ENCODE measurements around the gene DLG4. TPM values are rescaled to one million over a fixed set of nuclear protein-coding genes. Genes with fewer than 3 reads are reported as not detected.

Gene DLG4
- total RNA-seq, 2 experiments from 2014 or later = 10.2 to 11.0 TPM

GRCh38 chr17:7215652-7216180 lies 3.9 kb downstream of the DLG4 start:
- no peaks in the 10 kb centered on the region for H3K27me3 ChIP-seq (ENCODE audit: control insufficient read depth in 1 of 2, insufficient read depth in 2 of 2, low read length in 2 of 2)
- intact Hi-C loops (cut with DNase I, micrococcal nuclease) = loop anchor here in 1 of 2 experiments (5.0 kb wide), 1 partner anchor 37 kb away; the partner anchor contains the start of genes CTDNEP1 and ELP5
- no peaks in the 10 kb centered on the region for H3K36me3 ChIP-seq (ENCODE audit: insufficient read depth, low read length)
- H3K27ac ChIP-seq (ENCODE audit: low read depth in 1 of 2, low read length in 2 of 2) = peak overlapping the region; percentile 85 to 99
- TF ChIP-seq, protein P1, sequence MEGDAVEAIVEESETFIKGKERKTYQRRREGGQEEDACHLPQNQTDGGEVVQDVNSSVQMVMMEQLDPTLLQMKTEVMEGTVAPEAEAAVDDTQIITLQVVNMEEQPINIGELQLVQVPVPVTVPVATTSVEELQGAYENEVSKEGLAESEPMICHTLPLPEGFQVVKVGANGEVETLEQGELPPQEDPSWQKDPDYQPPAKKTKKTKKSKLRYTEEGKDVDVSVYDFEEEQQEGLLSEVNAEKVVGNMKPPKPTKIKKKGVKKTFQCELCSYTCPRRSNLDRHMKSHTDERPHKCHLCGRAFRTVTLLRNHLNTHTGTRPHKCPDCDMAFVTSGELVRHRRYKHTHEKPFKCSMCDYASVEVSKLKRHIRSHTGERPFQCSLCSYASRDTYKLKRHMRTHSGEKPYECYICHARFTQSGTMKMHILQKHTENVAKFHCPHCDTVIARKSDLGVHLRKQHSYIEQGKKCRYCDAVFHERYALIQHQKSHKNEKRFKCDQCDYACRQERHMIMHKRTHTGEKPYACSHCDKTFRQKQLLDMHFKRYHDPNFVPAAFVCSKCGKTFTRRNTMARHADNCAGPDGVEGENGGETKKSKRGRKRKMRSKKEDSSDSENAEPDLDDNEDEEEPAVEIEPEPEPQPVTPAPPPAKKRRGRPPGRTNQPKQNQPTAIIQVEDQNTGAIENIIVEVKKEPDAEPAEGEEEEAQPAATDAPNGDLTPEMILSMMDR (IDR thresholded peaks at IDR 0.05) = no peak
- no peak overlapping the region for H3K4me3 ChIP-seq (ENCODE audit: low read length)
- peaks cover 73% of the 10 kb centered on the region for H3K4me1 Mint-ChIP-seq (ENCODE audit: low read depth)
- ATAC-seq (ENCODE audit: poor library complexity) (no peak), DNase-seq (peak in 4 of 14 experiments; percentile 21 to 64 (median 46))
- H3K27ac Mint-ChIP-seq = peak overlapping the region; percentile 93
- no peaks in the 10 kb centered on the region for H3K9me3 ChIP-seq (ENCODE audit: control insufficient read depth in 1 of 2, insufficient read depth in 1 of 2, low read length in 2 of 2)
- ChIA-PET POLR2A (interaction anchor here (0.9 to 13.1 kb wide), 2 partner anchors 22 to 471 kb away, joined by 3 to 234 read pairs; partner anchors contain the start of genes DVL2, GABARAP, PHF23 and TP53), CTCF (interaction anchor here (2.7 kb wide), 1 partner anchor 10 kb away, joined by 13 read pairs; no protein-coding TSS in a partner anchor)
- H3K9me3 Mint-ChIP-seq = no peaks in the 10 kb centered on the region
- H3K4me3 Mint-ChIP-seq = peak overlapping the region; percentile 93
- H3K36me3 Mint-ChIP-seq (ENCODE audit: low read depth) = no peaks in the 10 kb centered on the region
- peaks cover 80% of the 10 kb centered on the region for H3K4me1 ChIP-seq (ENCODE audit: insufficient read depth, low read length)
- peaks cover 5% of the 10 kb centered on the region for H3K27me3 Mint-ChIP-seq

DNA sequence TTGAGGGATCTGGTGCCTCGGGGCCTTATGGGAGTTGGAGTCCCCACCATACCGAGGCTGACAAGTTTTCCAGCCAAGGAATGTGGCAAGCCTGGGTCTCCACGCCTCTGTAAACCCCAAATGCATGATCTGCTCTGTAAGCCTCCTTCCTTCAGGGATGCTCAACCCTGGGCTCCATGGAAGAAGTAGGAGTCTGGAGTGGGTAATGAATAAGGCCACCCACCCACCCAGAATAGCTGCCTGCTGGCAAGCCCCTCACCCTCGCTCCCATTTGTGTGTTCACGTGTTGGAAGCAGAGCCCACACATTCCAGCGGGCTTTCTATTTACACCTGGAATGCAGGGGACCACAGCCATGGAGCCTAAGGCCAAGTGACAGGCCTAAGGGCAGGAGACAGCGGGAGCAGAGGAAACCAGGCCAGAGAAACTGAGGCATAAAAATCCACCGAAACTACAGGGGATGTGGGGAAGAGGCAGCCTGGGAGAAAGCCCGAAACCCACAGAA lies 4.4 kb downstream of the DLG4 start:
- Histone ChIP-seq H3K4me1 (ENCODE audit: insufficient read depth, low read length) (peaks cover 75% of the 10 kb centered on the region), H3K27ac (ENCODE audit: low read depth in 1 of 2, low read length in 2 of 2) (peak overlapping the region; percentile 85 to 99), H3K4me3 (ENCODE audit: low read length) (peak overlapping the region; percentile 64), H3K9me3 (ENCODE audit: control insufficient read depth in 1 of 2, insufficient read depth in 1 of 2, low read length in 2 of 2) (no peaks in the 10 kb centered on the region), H3K36me3 (ENCODE audit: insufficient read depth, low read length) (no peaks in the 10 kb centered on the region), H3K27me3 (ENCODE audit: control insufficient read depth in 1 of 2, insufficient read depth in 2 of 2, low read length in 2 of 2) (no peaks in the 10 kb centered on the region)
- Mint-ChIP-seq H3K4me1 (ENCODE audit: low read depth) (peaks cover 70% of the 10 kb centered on the region), H3K27me3 (peaks cover 5% of the 10 kb centered on the region), H3K27ac (peak overlapping the region; percentile 93), H3K4me3 (peak overlapping the region; percentile 93), H3K36me3 (ENCODE audit: low read depth) (no peaks in the 10 kb centered on the region), H3K9me3 (no peaks in the 10 kb centered on the region)
- TF ChIP-seq, protein P1 (IDR thresholded peaks at IDR 0.05) = peak; percentile 0
- no peak for DNase-seq
- no peak for ATAC-seq (ENCODE audit: poor library complexity)
- CTCF ChIA-PET = interaction anchor here (1.0 to 2.7 kb wide), 6 partner anchors 10 to 217 kb away, joined by 3 to 13 read pairs (median 4); partner anchors contain the start of genes CTDNEP1, DVL2 and ELP5
- intact Hi-C loops (cut with DNase I, micrococcal nuclease) = loop anchor here in 1 of 2 experiments (5.0 kb wide), 1 partner anchor 37 kb away; the partner anchor contains the start of genes CTDNEP1 and ELP5
- POLR2A ChIA-PET = interaction anchor here (0.9 to 13.1 kb wide), 6 partner anchors 10 to 471 kb away, joined by 3 to 234 read pairs (median 5); partner anchors contain the start of genes CTDNEP1, DVL2, ELP5 and GABARAP

DNA sequence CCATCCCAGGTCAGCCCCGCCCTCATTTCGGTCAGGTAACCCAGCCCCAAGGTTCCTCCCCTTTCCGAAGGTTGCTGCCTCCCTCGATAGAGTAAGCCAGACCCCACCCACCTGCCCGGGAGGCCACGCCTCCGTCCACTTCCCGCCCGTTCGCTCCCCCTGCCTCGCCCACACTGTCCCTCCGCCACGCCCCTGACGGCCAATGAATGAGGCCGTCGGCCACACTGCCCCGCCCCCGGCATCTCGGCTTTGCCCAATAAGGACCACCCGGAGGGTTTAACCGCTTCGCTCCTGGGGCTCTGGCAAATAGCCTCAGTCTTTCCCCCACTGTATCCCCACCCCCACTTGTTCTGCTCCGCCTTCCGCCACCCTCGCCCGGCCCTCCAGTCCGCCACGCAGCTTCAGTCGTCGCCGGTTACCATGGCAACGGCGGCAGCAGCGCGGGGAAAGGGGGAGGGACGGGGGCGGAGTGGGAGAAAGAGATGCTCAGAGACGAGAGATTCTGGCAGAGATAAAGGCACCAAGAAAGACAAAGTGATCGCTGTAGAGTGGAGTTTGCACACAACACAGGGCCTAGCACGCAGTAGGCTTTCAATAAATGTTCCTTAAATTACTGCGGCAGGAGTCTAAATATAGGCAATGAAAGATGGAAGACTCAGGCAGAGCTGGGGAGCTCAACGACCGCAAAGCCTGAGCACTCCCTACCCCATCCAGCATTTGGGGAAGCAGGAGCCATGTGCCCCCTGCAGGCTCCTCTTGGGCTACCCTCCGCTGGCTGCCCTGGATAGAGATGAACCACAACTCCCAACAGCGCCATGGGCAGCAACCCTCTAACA lies 5.1 kb downstream of the DLG4 start:
- Mint-ChIP-seq H3K4me1 (ENCODE audit: low read depth) (peaks cover 70% of the 10 kb centered on the region), H3K27ac (peak overlapping the region; percentile 93), H3K27me3 (peaks cover 5% of the 10 kb centered on the region), H3K9me3 (no peaks in the 10 kb centered on the region), H3K36me3 (ENCODE audit: low read depth) (no peaks in the 10 kb centered on the region), H3K4me3 (peak overlapping the region; percentile 93)
- Histone ChIP-seq H3K4me1 (ENCODE audit: insufficient read depth, low read length) (peaks cover 70% of the 10 kb centered on the region), H3K27me3 (ENCODE audit: control insufficient read depth in 1 of 2, insufficient read depth in 2 of 2, low read length in 2 of 2) (no peaks in the 10 kb centered on the region), H3K27ac (ENCODE audit: low read depth in 1 of 2, low read length in 2 of 2) (peak overlapping the region; percentile 85 to 99), H3K4me3 (ENCODE audit: low read length) (peak overlapping the region; percentile 64), H3K36me3 (ENCODE audit: insufficient read depth, low read length) (no peaks in the 10 kb centered on the region), H3K9me3 (ENCODE audit: control insufficient read depth in 1 of 2, insufficient read depth in 1 of 2, low read length in 2 of 2) (no peaks in the 10 kb centered on the region)
- ATAC-seq (ENCODE audit: poor library complexity) = peak; percentile 72
- peak; percentile 97 to 100 (median 99) for DNase-seq
- TF ChIP-seq, protein P1 (IDR thresholded peaks at IDR 0.05) = peak; percentile 56
- intact Hi-C loops (cut with DNase I, micrococcal nuclease) = loop anchor here (1.0 to 5.0 kb wide), 3 partner anchors 9 to 38 kb away; partner anchors contain the start of genes CTDNEP1 (in 1 of the 2), ELP5 (in 1 of the 2) and GABARAP (in 1 of the 2)
- ChIA-PET CTCF (interaction anchor here (0.8 to 2.7 kb wide), 9 partner anchors 9 to 218 kb away, joined by 3 to 13 read pairs (median 4); partner anchors contain the start of genes CTDNEP1, DVL2, ELP5 and GABARAP), POLR2A (interaction anchor here (0.7 to 13.1 kb wide), 9 partner anchors 9 to 1074 kb away, joined by 3 to 234 read pairs (median 5); partner anchors contain the start of genes ACAP1, CTDNEP1, DVL2 and ELP5)

All from CD4-positive, alpha-beta T cell (primary cell).